NB4 (cell line): ENCODE data around the gene SPATS2.
"Not testable (repeated sequence)": the region's sequence is repeated elsewhere in the genome, so short reads cannot be mapped to it uniquely, and the experiment has no call there.

Source experiments
- DNase-seq: peaks from one replicate; pipeline ENCODE4 v3.0.0; 2010; ENCODE audit warnings: low read depth
- H3K4me3 ChIP-seq: one replicate; pipeline ENCODE4 v1.5.1; 2011; ENCODE audit warnings: mild to moderate bottlenecking, low read depth, low read length, moderate library complexity
- CTCF ChIP-seq: IDR thresholded peaks from one replicate; pipeline ENCODE4 v1.5.1; 2012; ENCODE audit warnings: low read depth, low read length
- MAX ChIP-seq: IDR thresholded peaks from 2 replicates; pipeline ENCODE4 v1.6.1; 2011; ENCODE audit warnings: low read depth, low read length
- MYC ChIP-seq: IDR thresholded peaks from 2 replicates; pipeline ENCODE4 v1.6.1; 2011; ENCODE audit warnings: low read depth, low read length
- POLR2A ChIP-seq: IDR thresholded peaks from 2 replicates; pipeline ENCODE4 v1.6.1; 2011; ENCODE audit warnings: mild to moderate bottlenecking; ENCODE audit not compliant: insufficient read length; ENCODE audit errors: extremely low read depth

SPATS2 gene

GRCh38 chr12:49420556-49420955, 53.3 kb downstream of the SPATS2 start:
- TF ChIP-seq MYC (no peak), MAX (no peak), POLR2A (no peak), CTCF (no peak)
- no peak overlapping the region for H3K4me3 ChIP-seq
- DNase-seq: no peak

- no peak for TF ChIP-seq MAX
- no peak for TF ChIP-seq CTCF
- TF ChIP-seq MYC: no peak
- TF ChIP-seq POLR2A: no peak
- H3K4me3 ChIP-seq: no peak overlapping the region
- no peak for DNase-seq
Observed at GRCh38 chr12:49422114-49422513, 54.9 kb downstream of the SPATS2 start.

GRCh38 chr12:49428793-49429192, 61.5 kb downstream of the SPATS2 start:
- DNase-seq: peak; percentile 86
- no peak overlapping the region for H3K4me3 ChIP-seq
- no peak for TF ChIP-seq MYC
- no peak for TF ChIP-seq MAX
- TF ChIP-seq CTCF: no peak
- no peak for TF ChIP-seq POLR2A

GRCh38 chr12:49432616-49433015, 65.4 kb downstream of the SPATS2 start:
- no peak overlapping the region for H3K4me3 ChIP-seq
- DNase-seq: no peak
- TF ChIP-seq POLR2A: no peak
- no peak for TF ChIP-seq CTCF
- TF ChIP-seq MYC: no peak
- TF ChIP-seq MAX: no peak

GRCh38 chr12:49436799-49437198, 69.5 kb downstream of the SPATS2 start:
- not testable (repeated sequence) for DNase-seq, H3K4me3 ChIP-seq

GRCh38 chr12:49439042-49439441, 71.8 kb downstream of the SPATS2 start:
- no peak for DNase-seq
- H3K4me3 ChIP-seq: no peak overlapping the region
- TF ChIP-seq POLR2A: no peak
- no peak for TF ChIP-seq CTCF
- no peak for TF ChIP-seq MAX
- TF ChIP-seq MYC: no peak
